OCI-LY7 (cell line): ENCODE results near the gene SNTN.

Experiments used
- CTCF ChIP-seq: fragments of 200-600 bp; sonication (generic); conservative IDR thresholded peaks from 2 replicates; pipeline ENCODE4 v1.5.1; 2014; ENCODE audit warnings: mild to moderate bottlenecking, antibody characterized with exemption, low read length, moderate library complexity, mixed read lengths
- EZH2phosphoT487 ChIP-seq: fragments of 200-600 bp; sonication (generic); IDR thresholded peaks from 2 replicates; pipeline ENCODE4 v1.6.1; 2018; ENCODE audit warnings: low read depth, borderline replicate concordance, mild to moderate bottlenecking, mixed run types, antibody characterized with exemption, low read length, moderate library complexity, mixed read lengths

GRCh38 chr3:63624941-63625560 is 27.4 kb upstream of the SNTN start:
- TF ChIP-seq CTCF = no peak
- no peak for TF ChIP-seq EZH2phosphoT487
